Prostate gland (tissue), 2 donors: Measurements from ENCODE around the gene PIWIL1.

Source experiments
- POLR2A ChIP-seq: fragments of 450-650 bp; IDR thresholded peaks from one replicate; pipeline ENCODE4 v1.6.1; 2016; ENCODE audit warnings: antibody characterized with exemption, mild to moderate bottlenecking
- TF ChIP-seq, protein P1 (sequence below), 4 experiments: fragments of 200-600 bp in 2 of 4; fragments of 450-650 bp in 2 of 4; sonication (generic) in 2 of 4; IDR thresholded peaks; 1 replicate in 3 of 4; 2 replicates in 1 of 4; pipeline ENCODE4 v1.5.1; 2016 to 2019; ENCODE audit warnings: antibody characterized with exemption in 4 of 4, mild to moderate bottlenecking in 2 of 4, moderate library complexity in 2 of 4

DNA sequence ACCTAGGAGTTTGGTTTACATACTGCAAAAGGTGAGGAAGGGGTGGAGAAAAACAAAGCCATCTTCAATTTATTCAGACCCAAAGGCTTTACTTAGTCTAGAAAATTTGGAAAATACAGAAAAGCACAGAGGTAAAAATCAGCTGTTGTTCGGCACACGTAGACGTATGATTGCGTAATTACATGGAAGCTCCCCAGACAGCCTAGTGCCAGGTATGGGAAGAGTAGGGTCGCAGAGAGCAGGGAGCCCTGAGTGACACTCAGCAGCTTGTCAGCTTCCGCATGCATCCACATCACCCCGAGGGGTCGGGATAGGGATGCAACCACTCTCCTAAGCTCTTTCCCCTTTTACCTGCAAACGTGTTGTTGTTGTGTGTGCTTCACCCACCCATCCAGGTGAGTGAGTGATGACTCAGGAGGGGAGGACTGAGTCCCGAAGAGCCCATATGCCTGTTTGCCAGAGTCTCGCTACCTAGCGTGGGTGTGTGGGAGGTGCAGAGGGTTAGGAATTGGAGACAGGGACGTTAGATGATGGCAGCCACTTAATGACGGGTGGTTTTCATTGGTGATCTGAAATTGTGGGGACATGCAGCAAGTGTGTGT, 20.1 kb downstream of the PIWIL1 start:
- no peak for TF ChIP-seq POLR2A
- TF ChIP-seq, protein P1, sequence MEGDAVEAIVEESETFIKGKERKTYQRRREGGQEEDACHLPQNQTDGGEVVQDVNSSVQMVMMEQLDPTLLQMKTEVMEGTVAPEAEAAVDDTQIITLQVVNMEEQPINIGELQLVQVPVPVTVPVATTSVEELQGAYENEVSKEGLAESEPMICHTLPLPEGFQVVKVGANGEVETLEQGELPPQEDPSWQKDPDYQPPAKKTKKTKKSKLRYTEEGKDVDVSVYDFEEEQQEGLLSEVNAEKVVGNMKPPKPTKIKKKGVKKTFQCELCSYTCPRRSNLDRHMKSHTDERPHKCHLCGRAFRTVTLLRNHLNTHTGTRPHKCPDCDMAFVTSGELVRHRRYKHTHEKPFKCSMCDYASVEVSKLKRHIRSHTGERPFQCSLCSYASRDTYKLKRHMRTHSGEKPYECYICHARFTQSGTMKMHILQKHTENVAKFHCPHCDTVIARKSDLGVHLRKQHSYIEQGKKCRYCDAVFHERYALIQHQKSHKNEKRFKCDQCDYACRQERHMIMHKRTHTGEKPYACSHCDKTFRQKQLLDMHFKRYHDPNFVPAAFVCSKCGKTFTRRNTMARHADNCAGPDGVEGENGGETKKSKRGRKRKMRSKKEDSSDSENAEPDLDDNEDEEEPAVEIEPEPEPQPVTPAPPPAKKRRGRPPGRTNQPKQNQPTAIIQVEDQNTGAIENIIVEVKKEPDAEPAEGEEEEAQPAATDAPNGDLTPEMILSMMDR (IDR thresholded peaks at IDR 0.05): no peak
